ENCODE data around the gene ZFYVE28.

ZFYVE28 gene

DNA sequence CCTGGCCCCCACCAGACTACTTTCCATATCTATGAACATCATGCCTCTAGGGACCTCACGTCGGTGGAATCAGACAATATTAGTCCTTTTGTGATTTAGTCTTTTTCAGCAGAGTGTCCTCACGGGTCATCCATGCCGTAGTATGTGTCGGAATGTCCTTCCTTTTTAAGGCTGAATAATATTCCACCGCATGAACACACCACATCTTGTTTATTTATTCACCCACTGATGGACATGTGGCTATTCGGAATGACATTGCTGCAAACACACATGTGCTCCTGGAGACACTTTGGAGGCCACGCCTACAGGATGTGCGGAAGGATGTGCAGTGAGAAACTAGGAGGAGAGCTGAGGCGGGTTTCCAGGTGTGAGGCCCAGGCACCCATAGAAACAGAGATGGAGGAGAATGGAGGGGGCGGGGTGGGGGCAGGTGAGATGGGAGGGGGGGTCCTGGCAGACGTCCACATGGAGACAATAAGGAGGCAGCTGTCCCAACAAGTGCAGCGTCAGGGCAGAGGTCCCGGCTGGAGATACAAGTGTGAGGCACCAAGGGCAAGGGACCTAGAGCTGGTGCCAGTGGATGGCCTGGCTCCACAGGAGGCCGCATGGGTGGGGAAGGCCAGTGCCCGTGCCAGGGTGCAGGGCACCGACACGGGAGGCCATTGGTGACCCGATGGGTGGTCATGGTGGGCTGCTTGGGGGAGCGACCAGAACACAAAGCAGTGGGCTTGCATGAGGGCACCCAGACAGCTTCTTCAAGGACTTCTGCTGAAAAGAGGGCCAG is 20.7 kb downstream of the ZFYVE28 start:
- POLR2A ChIA-PET = no interaction called here
- DNase-seq (ENCODE audit: extremely low spot score) = no peak
- TF ChIP-seq ELF4 (IDR thresholded peaks at IDR 0.05) = no peak
- TF ChIP-seq BHLHE40 (IDR thresholded peaks at IDR 0.05; ENCODE audit: borderline replicate concordance) = no peak
- TF ChIP-seq SUZ12 (IDR thresholded peaks at IDR 0.05) = no peak
- no peak for TF ChIP-seq FOXK2 (IDR thresholded peaks at IDR 0.05)
- TF ChIP-seq NFRKB (IDR thresholded peaks at IDR 0.05) = no peak
- TF ChIP-seq, protein P1, sequence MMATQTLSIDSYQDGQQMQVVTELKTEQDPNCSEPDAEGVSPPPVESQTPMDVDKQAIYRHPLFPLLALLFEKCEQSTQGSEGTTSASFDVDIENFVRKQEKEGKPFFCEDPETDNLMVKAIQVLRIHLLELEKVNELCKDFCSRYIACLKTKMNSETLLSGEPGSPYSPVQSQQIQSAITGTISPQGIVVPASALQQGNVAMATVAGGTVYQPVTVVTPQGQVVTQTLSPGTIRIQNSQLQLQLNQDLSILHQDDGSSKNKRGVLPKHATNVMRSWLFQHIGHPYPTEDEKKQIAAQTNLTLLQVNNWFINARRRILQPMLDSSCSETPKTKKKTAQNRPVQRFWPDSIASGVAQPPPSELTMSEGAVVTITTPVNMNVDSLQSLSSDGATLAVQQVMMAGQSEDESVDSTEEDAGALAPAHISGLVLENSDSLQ (IDR thresholded peaks at IDR 0.05) = no peak
- TF ChIP-seq FOXA1 (IDR thresholded peaks at IDR 0.05) = no peak
- CTCF ChIA-PET = no interaction called here

DNA sequence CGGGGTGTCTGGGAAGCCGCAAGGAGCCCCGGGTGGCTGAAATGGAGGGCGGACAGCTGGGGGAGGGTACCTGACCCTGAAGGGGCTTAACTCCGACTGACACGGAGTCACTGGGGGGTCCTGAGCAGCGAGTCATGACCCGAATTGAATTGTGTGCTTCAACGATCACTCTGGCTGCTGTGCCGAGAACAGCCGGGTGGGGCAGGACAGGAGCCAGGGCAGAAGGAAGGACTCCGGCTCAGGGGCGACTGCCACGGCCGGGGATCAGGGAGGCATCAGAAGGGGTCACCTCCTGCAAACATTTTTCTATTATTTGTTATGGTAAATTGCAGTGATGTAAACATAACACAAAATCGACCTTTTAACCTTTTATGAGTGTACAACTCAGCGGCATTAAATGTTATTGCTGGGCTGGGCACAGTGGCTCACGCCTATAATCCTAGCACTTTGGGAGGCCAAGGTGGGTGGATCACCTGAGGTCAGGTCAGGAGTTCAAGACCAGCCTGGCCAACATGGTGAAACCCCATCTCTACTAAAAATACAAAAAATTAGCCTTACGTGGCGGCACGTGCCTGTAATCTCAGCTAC is 21.6 kb downstream of the ZFYVE28 start:
- TF ChIP-seq BHLHE40 (IDR thresholded peaks at IDR 0.05; ENCODE audit: borderline replicate concordance) (no peak), FOXM1 (IDR thresholded peaks at IDR 0.05; ENCODE audit: borderline replicate concordance) (no peak), LEF1 (IDR thresholded peaks at IDR 0.05; ENCODE audit: borderline replicate concordance) (no peak), FOXA1 (IDR thresholded peaks at IDR 0.05) (no peak), L3MBTL2 (conservative IDR thresholded peaks at IDR 0.05) (no peak), SUZ12 (IDR thresholded peaks at IDR 0.05) (no peak), FOXK2 (IDR thresholded peaks at IDR 0.05) (no peak), ZNF384 (IDR thresholded peaks at IDR 0.05) (no peak), SP1 (IDR thresholded peaks at IDR 0.05) (no peak), NFRKB (IDR thresholded peaks at IDR 0.05) (no peak), ARNT (IDR thresholded peaks at IDR 0.05) (no peak), ELF4 (IDR thresholded peaks at IDR 0.05) (no peak), HDGF (IDR thresholded peaks at IDR 0.05; ENCODE audit: borderline replicate concordance) (no peak), CTBP1 (IDR thresholded peaks at IDR 0.05; ENCODE audit: borderline replicate concordance) (no peak), TARDBP (IDR thresholded peaks at IDR 0.05) (no peak)
- TF ChIP-seq, protein P1 (IDR thresholded peaks at IDR 0.05) = no peak
- DNase-seq (ENCODE audit: extremely low spot score) = no peak
- ChIA-PET CTCF (no interaction called here), POLR2A (no interaction called here)

DNA sequence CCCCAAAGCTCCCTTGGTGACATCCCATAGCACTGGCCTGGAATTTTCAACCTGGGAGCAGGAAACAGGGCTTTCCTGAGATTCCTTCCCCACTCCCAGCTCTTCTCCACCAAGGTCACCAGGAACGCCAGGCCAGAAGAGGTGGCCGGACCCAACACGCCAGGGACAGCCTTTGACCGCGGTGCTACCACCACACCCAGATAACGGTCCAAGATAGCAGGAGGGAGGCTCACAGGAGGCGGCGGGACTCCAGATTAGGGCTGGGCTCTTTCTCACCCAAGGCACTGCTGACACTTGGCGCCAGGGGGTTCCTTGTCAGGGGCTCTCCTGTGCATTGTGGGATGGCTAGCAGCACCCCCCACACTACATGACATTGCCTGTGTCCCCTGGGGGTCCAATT is 22.9 kb downstream of the ZFYVE28 start:
- DNase-seq (ENCODE audit: extremely low spot score) = no peak
- no peak for TF ChIP-seq NFRKB (IDR thresholded peaks at IDR 0.05)
- no peak for TF ChIP-seq SUZ12 (IDR thresholded peaks at IDR 0.05)
- TF ChIP-seq, protein P1 (IDR thresholded peaks at IDR 0.05) = no peak
- TF ChIP-seq FOXM1 (IDR thresholded peaks at IDR 0.05; ENCODE audit: borderline replicate concordance) = no peak
- no peak for TF ChIP-seq LEF1 (IDR thresholded peaks at IDR 0.05; ENCODE audit: borderline replicate concordance)
- TF ChIP-seq HDGF (IDR thresholded peaks at IDR 0.05; ENCODE audit: borderline replicate concordance) = no peak
- TF ChIP-seq ARNT (IDR thresholded peaks at IDR 0.05) = no peak
- no peak for TF ChIP-seq CTBP1 (IDR thresholded peaks at IDR 0.05; ENCODE audit: borderline replicate concordance)
- CTCF ChIA-PET = no interaction called here
- POLR2A ChIA-PET = no interaction called here

DNA sequence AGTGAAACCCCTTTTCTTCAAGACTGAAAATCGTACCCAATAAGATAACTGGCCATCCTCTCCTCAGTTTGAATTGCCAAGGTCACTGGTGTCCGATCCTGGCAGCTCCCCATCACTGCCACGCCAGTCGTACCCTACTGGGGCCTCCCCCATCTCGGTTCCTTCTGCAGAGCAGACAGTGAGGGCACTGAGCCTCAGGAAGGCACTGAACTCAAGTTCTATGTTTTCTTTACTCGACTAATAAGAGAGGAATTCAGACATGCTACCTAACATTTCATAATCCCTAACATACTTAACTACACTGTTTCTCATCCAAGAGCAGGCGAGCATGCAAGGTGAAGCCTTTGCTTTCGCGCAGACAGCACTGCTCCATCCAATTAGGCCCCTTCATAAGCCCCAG is 23.4 kb downstream of the ZFYVE28 start:
- no peak for DNase-seq (ENCODE audit: extremely low spot score)
- TF ChIP-seq NFRKB (IDR thresholded peaks at IDR 0.05) (no peak), FOXA1 (IDR thresholded peaks at IDR 0.05) (no peak), CTBP1 (IDR thresholded peaks at IDR 0.05; ENCODE audit: borderline replicate concordance) (no peak), L3MBTL2 (conservative IDR thresholded peaks at IDR 0.05) (no peak), ELF4 (IDR thresholded peaks at IDR 0.05) (no peak), HDGF (IDR thresholded peaks at IDR 0.05; ENCODE audit: borderline replicate concordance) (no peak), BHLHE40 (IDR thresholded peaks at IDR 0.05; ENCODE audit: borderline replicate concordance) (no peak), ARNT (IDR thresholded peaks at IDR 0.05) (no peak), LEF1 (IDR thresholded peaks at IDR 0.05; ENCODE audit: borderline replicate concordance) (no peak), SUZ12 (IDR thresholded peaks at IDR 0.05) (no peak), ZNF384 (IDR thresholded peaks at IDR 0.05) (no peak), FOXK2 (IDR thresholded peaks at IDR 0.05) (no peak)
- TF ChIP-seq, protein P1 (IDR thresholded peaks at IDR 0.05) = no peak
- ChIA-PET CTCF (no interaction called here), POLR2A (no interaction called here)

DNA sequence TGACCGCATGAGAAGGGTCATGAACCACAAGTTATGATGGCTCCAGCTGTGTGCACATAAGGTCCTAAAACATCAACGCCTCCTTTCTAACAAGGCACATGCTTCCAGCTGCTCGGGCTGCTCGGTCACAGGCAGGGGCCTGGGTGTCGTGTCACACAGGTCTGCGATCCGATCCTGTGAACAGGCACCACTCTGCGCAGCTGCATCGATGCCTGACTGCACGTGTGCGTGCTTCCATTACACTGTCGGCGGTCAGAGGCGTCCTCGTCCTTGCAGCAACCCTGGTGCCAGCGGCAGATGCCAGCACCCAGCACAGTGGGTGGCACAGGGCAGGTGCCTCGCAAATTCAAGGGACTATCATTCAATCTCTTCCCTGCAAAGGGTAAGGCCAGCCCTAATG is 23.9 kb downstream of the ZFYVE28 start:
- POLR2A ChIA-PET = no interaction called here
- TF ChIP-seq BHLHE40 (IDR thresholded peaks at IDR 0.05; ENCODE audit: borderline replicate concordance) (no peak), ZNF384 (IDR thresholded peaks at IDR 0.05) (no peak), NFRKB (IDR thresholded peaks at IDR 0.05) (no peak), HDGF (IDR thresholded peaks at IDR 0.05; ENCODE audit: borderline replicate concordance) (no peak), ELF4 (IDR thresholded peaks at IDR 0.05) (no peak), LEF1 (IDR thresholded peaks at IDR 0.05; ENCODE audit: borderline replicate concordance) (no peak), FOXM1 (IDR thresholded peaks at IDR 0.05; ENCODE audit: borderline replicate concordance) (no peak), L3MBTL2 (conservative IDR thresholded peaks at IDR 0.05) (no peak), FOXK2 (IDR thresholded peaks at IDR 0.05) (no peak), SP1 (IDR thresholded peaks at IDR 0.05) (no peak), FOXA1 (IDR thresholded peaks at IDR 0.05) (no peak), TARDBP (IDR thresholded peaks at IDR 0.05) (no peak), SUZ12 (IDR thresholded peaks at IDR 0.05) (no peak), ARNT (IDR thresholded peaks at IDR 0.05) (no peak), CTBP1 (IDR thresholded peaks at IDR 0.05; ENCODE audit: borderline replicate concordance) (no peak)
- TF ChIP-seq, protein P1 (IDR thresholded peaks at IDR 0.05) = no peak
- CTCF ChIA-PET = interaction anchor here (0.7 kb wide), 1 partner anchor 335 kb away, joined by 3 read pairs; no protein-coding TSS in a partner anchor
- DNase-seq (ENCODE audit: extremely low spot score) = no peak

Measured in HEK293T (cell line).